ENCODE data around the gene ZWINT.

ZWINT gene

GRCh38 chr10:56317603-56318002, 43.5 kb downstream of the ZWINT start:
- H3K9ac ChIP-seq (ENCODE audit: low read length) = no peak overlapping the region
- H3K79me2 ChIP-seq (ENCODE audit: low read length) = no peaks in the 10 kb centered on the region
- no peaks in the 10 kb centered on the region for H3K27me3 ChIP-seq (ENCODE audit: low read depth, low read length)
- no peak overlapping the region for H3K4me3 ChIP-seq (ENCODE audit: low read length)
- no peaks in the 10 kb centered on the region for H4K20me1 ChIP-seq (ENCODE audit: insufficient read depth, low read length)
- H2AFZ ChIP-seq (ENCODE audit: low read depth, low read length) = no peak overlapping the region
- H3K36me3 ChIP-seq (replicated peaks; ENCODE audit: low read depth, low read length) = no peaks in the 10 kb centered on the region
- TF ChIP-seq CTCF (IDR thresholded peaks at IDR 0.05; ENCODE audit: low read depth, low read length) (no peak), EZH2phosphoT487 (IDR thresholded peaks at IDR 0.05; ENCODE audit: low read depth) (no peak)
- no peak overlapping the region for H3K27ac ChIP-seq (ENCODE audit: low read length)
- H3K4me2 ChIP-seq (ENCODE audit: low read length) = no peak overlapping the region
- no peaks in the 10 kb centered on the region for H3K4me1 ChIP-seq (ENCODE audit: low read length)
- no peaks in the 10 kb centered on the region for H3K9me3 ChIP-seq (ENCODE audit: insufficient read depth, low read length)

- no peaks in the 10 kb centered on the region for H3K9me3 ChIP-seq (ENCODE audit: insufficient read depth, low read length)
- H3K27me3 ChIP-seq (ENCODE audit: low read depth, low read length) = no peaks in the 10 kb centered on the region
- H4K20me1 ChIP-seq (ENCODE audit: insufficient read depth, low read length) = no peaks in the 10 kb centered on the region
- H3K9ac ChIP-seq (ENCODE audit: low read length) = no peak overlapping the region
- H3K36me3 ChIP-seq (replicated peaks; ENCODE audit: low read depth, low read length) = no peaks in the 10 kb centered on the region
- no peaks in the 10 kb centered on the region for H3K79me2 ChIP-seq (ENCODE audit: low read length)
- no peak overlapping the region for H2AFZ ChIP-seq (ENCODE audit: low read depth, low read length)
- TF ChIP-seq CTCF (IDR thresholded peaks at IDR 0.05; ENCODE audit: low read depth, low read length) = no peak
- no peak for TF ChIP-seq EZH2phosphoT487 (IDR thresholded peaks at IDR 0.05; ENCODE audit: low read depth)
- no peak overlapping the region for H3K27ac ChIP-seq (ENCODE audit: low read length)
- no peaks in the 10 kb centered on the region for H3K4me1 ChIP-seq (ENCODE audit: low read length)
- no peak overlapping the region for H3K4me3 ChIP-seq (ENCODE audit: low read length)
- H3K4me2 ChIP-seq (ENCODE audit: low read length) = no peak overlapping the region
These were observed 44.5 kb downstream of the ZWINT start for GRCh38 chr10:56316603-56317002.

Data from OCI-LY3 (cell line).